Measurements from ENCODE around the gene WDR3. TPM values are rescaled to one million over a fixed set of nuclear protein-coding genes. Genes with fewer than 3 reads are reported as not detected.

WDR3 gene
- total and polyA plus RNA-seq, 2 experiments from 2014 or later = 26.2 to 38.7 TPM

GRCh38 chr1:117894078-117894477 lies 35.5 kb upstream of the WDR3 start:
- no peak for TF ChIP-seq STAT1 (IDR thresholded peaks at IDR 0.05; ENCODE audit: unreplicated experiment)
- TF ChIP-seq CTCF (conservative IDR thresholded peaks at IDR 0.05; ENCODE audit: low read depth in 2 of 2) = no peak
- TF ChIP-seq ZNF114 (CRISPR knock-in tag; IDR thresholded peaks at IDR 0.05) = no peak
- no peak for TF ChIP-seq ZNF462 (CRISPR knock-in tag; IDR thresholded peaks at IDR 0.05)
- no peak for TF ChIP-seq REST (IDR thresholded peaks at IDR 0.05; ENCODE audit: unreplicated experiment)
- no peak for TF ChIP-seq CREB1 (CRISPR knock-in tag; IDR thresholded peaks at IDR 0.05; ENCODE audit: low read depth)
- no peak for TF ChIP-seq JUNB (IDR thresholded peaks at IDR 0.05; ENCODE audit: unreplicated experiment)
- no peak for TF ChIP-seq POLR2AphosphoS5 (IDR thresholded peaks at IDR 0.05; ENCODE audit: low read depth)
- no peak for TF ChIP-seq ZNF331 (CRISPR knock-in tag; IDR thresholded peaks at IDR 0.05; ENCODE audit: low read depth)
- TF ChIP-seq ETS1 (IDR thresholded peaks at IDR 0.05) = no peak
- TF ChIP-seq EZH2phosphoT487 (IDR thresholded peaks at IDR 0.05; ENCODE audit: unreplicated experiment) = no peak
- TF ChIP-seq NANOG (IDR thresholded peaks at IDR 0.05; ENCODE audit: borderline replicate concordance) = no peak
- no peak for TF ChIP-seq EZH2 (IDR thresholded peaks at IDR 0.05; ENCODE audit: low read depth, unreplicated experiment)
- no peaks in the 10 kb centered on the region for H3K27me3 ChIP-seq (ENCODE audit: insufficient read depth)

More at GRCh38 chr1:117894078-117894477, 35.5 kb upstream of the WDR3 start:
- ATAC-seq (no peak), DNase-seq (ENCODE audit: low spot score) (no peak)
- Histone ChIP-seq H3K36me3 (ENCODE audit: insufficient read depth) (no peaks in the 10 kb centered on the region; the same call in 1 of the 2 replicates), H3K9me2 (ENCODE audit: insufficient read depth) (no peaks in the 10 kb centered on the region), H2AFZ (no peak overlapping the region), H3K4me2 (no peak overlapping the region), H3K4me1 (ENCODE audit: insufficient read depth) (no peaks in the 10 kb centered on the region), H3F3A (replicated peaks; ENCODE audit: low read depth) (no peaks in the 10 kb centered on the region), H3K79me2 (replicated peaks; ENCODE audit: insufficient read depth) (no peaks in the 10 kb centered on the region), H3K27ac (ENCODE audit: low read depth) (no peak overlapping the region), H4K20me1 (replicated peaks; ENCODE audit: insufficient read depth) (no peaks in the 10 kb centered on the region; the same call in 1 of the 2 replicates), H3K4me3 (no peak overlapping the region)
- Mint-ChIP-seq H3K4me1 (no peaks in the 10 kb centered on the region), H3K4me3 (no peak overlapping the region), H3K27me3 (ENCODE audit: insufficient read depth, low read depth, poor library complexity) (no peaks in the 10 kb centered on the region), H3K9me3 (no peaks in the 10 kb centered on the region), H3K27ac (no peak overlapping the region), H3K36me3 (ENCODE audit: low read depth) (peaks cover 12% of the 10 kb centered on the region; the same call in 2 of the 3 replicates)

All from GM23338 (cell line).